Esophagus (tissue), 2 donors: ENCODE results near the gene ANP32A. TPM values are rescaled to one million over a fixed set of nuclear protein-coding genes. Genes with fewer than 3 reads are reported as not detected.
"Not testable (repeated sequence)": the region's sequence is repeated elsewhere in the genome, so short reads cannot be mapped to it uniquely, and the experiment has no call there.

Experiments
- H3K27ac ChIP-seq, 2 donors: one replicate each; pipeline ENCODE4 v1.5.1; 2013; ENCODE audit warnings: low read depth in 2 of 2, mild to moderate bottlenecking in 2 of 2, inconsistent platforms in 1 of 2, low read length in 1 of 2, moderate library complexity in 1 of 2
- H3K27me3 ChIP-seq, 2 donors: one replicate each; pipeline ENCODE4 v1.6.1; 2013; ENCODE audit warnings: low read length in 2 of 2, control low read depth in 1 of 2, mild to moderate bottlenecking in 1 of 2; ENCODE audit not compliant: insufficient read depth in 2 of 2, control insufficient read depth in 1 of 2
- H3K36me3 ChIP-seq, 2 donors: one replicate each; pipeline ENCODE4 v1.6.1; 2013; ENCODE audit warnings: low read length in 1 of 2; ENCODE audit not compliant: control insufficient read depth in 2 of 2, insufficient read depth in 2 of 2
- H3K4me1 ChIP-seq, 2 donors: one replicate each; pipeline ENCODE4 v1.6.1; 2013; ENCODE audit warnings: low read length in 1 of 2; ENCODE audit not compliant: control insufficient read depth in 2 of 2, insufficient read depth in 2 of 2
- H3K4me3 ChIP-seq, 2 donors: one replicate each; pipeline ENCODE4 v1.5.1; 2013; ENCODE audit warnings: low read length in 2 of 2, mild to moderate bottlenecking in 2 of 2, low read depth in 1 of 2, moderate library complexity in 1 of 2
- H3K9me3 ChIP-seq, 2 donors: one replicate each; pipeline ENCODE4 v1.6.1; 2013; ENCODE audit warnings: mild to moderate bottlenecking in 2 of 2, low read depth in 1 of 2, low read length in 1 of 2, moderate library complexity in 1 of 2; ENCODE audit not compliant: control insufficient read depth in 2 of 2, insufficient read depth in 1 of 2
- WGBS, 2 donors: extraction: QIAGEN DNeasy Blood & Tissue Kit; methylation state at CpG; one replicate each; pipeline ENCODE4 v1.1.7; 2013; 5-methylcytosine and 5-hydroxymethylcytosine counted together
- polyA plus RNA-seq, 2 donors: library from polyadenylated mRNA; stranded (reverse); fragments of 200-250 nt; gene quantifications; one replicate each; pipeline ENCODE4 v1.2.3, GENCODE V29; 2013
- donor health status: healthy with polysubstance abuse.
- donor health status: Bipolar disorder and iron deficiency.

Gene ANP32A
- polyA plus RNA-seq = 10 to 100 TPM; 45.5 to 51.7 TPM

DNA sequence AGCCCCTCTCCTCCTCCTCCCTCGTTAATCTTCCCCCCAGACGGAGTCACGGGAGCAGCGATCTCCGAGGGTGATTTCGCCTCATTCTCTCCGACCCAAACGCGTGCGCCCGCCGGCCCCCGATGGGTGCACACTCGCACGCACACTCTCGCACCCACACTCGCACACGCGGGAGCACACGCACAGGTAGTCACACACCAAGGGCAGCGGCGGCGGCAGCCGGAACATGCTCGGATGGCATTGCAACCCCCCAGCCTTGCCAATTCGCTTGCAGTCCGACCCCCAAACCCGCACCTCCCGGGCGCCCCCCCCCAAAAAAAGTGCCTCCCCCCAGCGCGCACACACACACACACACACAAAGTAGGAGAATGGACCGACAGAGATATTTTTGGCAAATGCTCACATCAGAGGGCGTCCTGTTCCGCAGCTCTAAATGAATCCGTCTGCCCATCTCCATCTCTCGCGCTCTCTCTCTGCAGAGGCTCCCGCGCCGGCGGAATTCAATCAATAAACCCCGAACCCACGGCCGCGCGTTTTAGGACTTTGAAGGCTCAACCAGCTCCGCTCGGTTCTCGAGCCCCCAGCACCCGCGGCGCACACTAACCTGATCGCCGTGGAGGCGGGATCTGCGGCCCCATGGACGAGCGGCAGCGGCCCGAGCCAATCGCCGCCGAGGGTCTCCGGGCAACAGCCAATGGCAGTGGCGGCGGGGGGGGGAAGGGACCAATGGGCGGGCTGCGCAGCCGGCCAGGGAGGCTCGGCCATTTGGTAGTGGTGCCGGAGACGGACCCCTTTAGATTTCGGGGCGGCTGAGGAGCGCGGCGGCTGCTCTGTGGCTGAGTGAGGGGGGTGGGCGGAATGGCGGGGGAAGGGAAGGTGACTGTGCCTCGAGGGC, at the start of gene ANP32A:
Gene ANP32A, minus strand, starts transcription at position 601 of the 895 bp plus-strand sequence. Its CDS starts 144 bp downstream, at position 457.
- H3K27me3 ChIP-seq = no peaks in the 10 kb centered on the region
- peak within 1 kb of the TSS; percentile 62 to 92 for H3K4me3 ChIP-seq
- H3K4me1 ChIP-seq = peaks cover 0 to 4% of the 10 kb centered on the region in 2 donors
- H3K27ac ChIP-seq = peak within 1 kb of the TSS; percentile 91 to 94
- H3K36me3 ChIP-seq = peaks cover 0 to 2% of the 10 kb centered on the region in 2 donors
- H3K9me3 ChIP-seq = no peaks in the 10 kb centered on the region
- 0 to 1% methylated on average over 78 to 81 of the region's 81 CpGs for WGBS, 2 donors

- Histone ChIP-seq H3K36me3 (no peaks in the 10 kb centered on the region), H3K4me3 (no peak overlapping the region), H3K9me3 (no peaks in the 10 kb centered on the region), H3K27ac (no peak overlapping the region), H3K4me1 (no peaks in the 10 kb centered on the region), H3K27me3 (no peaks in the 10 kb centered on the region)
- WGBS, 2 donors = 92% methylated on average over 2 of the region's 2 CpGs
Observed at GRCh38 chr15:68868296-68868695, 47.6 kb upstream of the ANP32A start.

DNA sequence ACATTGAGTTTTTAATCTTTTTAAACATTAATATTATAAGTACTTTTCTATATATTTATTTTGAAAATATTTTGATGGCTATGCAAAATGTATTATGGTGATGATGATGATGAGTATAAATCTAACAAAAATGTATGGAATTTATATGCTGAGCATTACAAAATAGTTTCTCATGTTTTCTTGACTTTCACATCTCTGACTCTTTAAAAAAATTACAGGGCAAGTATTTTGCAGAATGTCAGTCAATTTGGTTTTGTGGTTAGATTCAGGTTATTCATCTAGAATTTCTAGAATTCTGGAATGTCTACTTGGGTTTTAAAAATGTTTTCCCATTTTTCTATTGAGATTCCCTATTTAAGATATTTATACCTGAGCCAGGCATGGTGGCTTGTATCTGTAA, 41.7 kb upstream of the ANP32A start:
- Histone ChIP-seq H3K4me1 (no peaks in the 10 kb centered on the region), H3K27me3 (no peaks in the 10 kb centered on the region), H3K36me3 (no peaks in the 10 kb centered on the region), H3K4me3 (no peak overlapping the region), H3K27ac (no peak overlapping the region), H3K9me3 (no peaks in the 10 kb centered on the region)

DNA sequence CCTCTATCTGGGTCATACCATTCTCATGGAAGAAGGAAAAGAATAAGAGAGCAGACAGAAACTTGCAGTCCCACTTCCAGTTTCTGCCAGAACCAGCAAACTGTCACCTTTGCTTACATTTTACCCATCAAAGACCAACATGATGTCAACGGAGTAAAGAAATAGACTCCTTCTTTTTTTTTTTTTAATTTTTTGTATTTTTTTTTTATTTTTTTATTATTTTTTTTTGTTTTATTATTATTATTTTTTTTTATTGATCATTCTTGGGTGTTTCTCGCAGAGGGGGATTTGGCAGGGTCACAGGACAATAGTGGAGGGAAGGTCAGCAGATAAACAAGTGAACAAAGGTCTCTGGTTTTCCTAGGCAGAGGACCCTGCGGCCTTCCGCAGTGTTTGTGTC, 38.0 kb upstream of the ANP32A start:
- WGBS, 2 donors = 86% methylated on average over 2 of the region's 4 CpGs
- not testable (repeated sequence) for H3K4me3 ChIP-seq, H3K9me3 ChIP-seq, H3K36me3 ChIP-seq, H3K4me1 ChIP-seq, H3K27ac ChIP-seq, H3K27me3 ChIP-seq

GRCh38 chr15:68857443-68857842, 36.7 kb upstream of the ANP32A start:
- WGBS, 2 donors = 86 to 91% methylated on average over 5 of the region's 5 CpGs
- not testable (repeated sequence) for H3K4me1 ChIP-seq, H3K27ac ChIP-seq, H3K9me3 ChIP-seq, H3K36me3 ChIP-seq, H3K27me3 ChIP-seq, H3K4me3 ChIP-seq

- no peaks in the 10 kb centered on the region for H3K4me1 ChIP-seq
- peaks cover 0 to 4% of the 10 kb centered on the region in 2 donors for H3K27me3 ChIP-seq
- H3K36me3 ChIP-seq = no peaks in the 10 kb centered on the region
- H3K4me3 ChIP-seq = no peak overlapping the region
- H3K27ac ChIP-seq = no peak overlapping the region
- H3K9me3 ChIP-seq = no peaks in the 10 kb centered on the region
- WGBS, 2 donors = 69 to 80% methylated on average over 7 of the region's 7 CpGs
Observed at GRCh38 chr15:68852461-68852860, 31.8 kb upstream of the ANP32A start.

DNA sequence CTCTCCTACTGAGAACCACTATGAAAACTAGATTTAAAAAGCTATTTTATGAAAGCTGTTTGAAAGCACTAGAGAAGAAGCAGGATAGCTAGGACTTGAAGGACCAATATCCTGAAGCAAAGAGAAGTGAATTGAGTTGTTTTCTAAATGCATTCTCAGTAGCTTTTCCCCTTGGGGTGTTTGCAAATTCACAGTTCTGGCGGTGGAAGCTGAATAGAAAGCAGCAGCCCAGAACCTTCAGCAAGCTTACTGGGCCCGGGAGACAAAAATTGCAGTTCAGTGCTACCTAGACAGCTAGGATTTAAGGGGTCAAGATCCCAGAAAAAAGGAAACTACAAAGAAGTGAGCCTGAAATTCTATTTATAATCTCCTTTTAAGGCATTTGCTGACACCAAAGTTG, 31.3 kb upstream of the ANP32A start:
- WGBS, 2 donors = 56 to 60% methylated on average over 2 of the region's 2 CpGs
- Histone ChIP-seq H3K4me3 (no peak overlapping the region), H3K27me3 (peaks cover 0 to 4% of the 10 kb centered on the region in 2 donors), H3K9me3 (no peaks in the 10 kb centered on the region), H3K27ac (no peak overlapping the region), H3K36me3 (no peaks in the 10 kb centered on the region), H3K4me1 (no peaks in the 10 kb centered on the region)

- H3K27ac ChIP-seq = no peak overlapping the region
- H3K9me3 ChIP-seq = no peaks in the 10 kb centered on the region
- 68 to 73% methylated on average over 2 of the region's 2 CpGs for WGBS, 2 donors
- H3K4me1 ChIP-seq = no peaks in the 10 kb centered on the region
- no peaks in the 10 kb centered on the region for H3K36me3 ChIP-seq
- H3K27me3 ChIP-seq = peaks cover 4 to 5% of the 10 kb centered on the region in 2 donors
- no peak overlapping the region for H3K4me3 ChIP-seq
Observed at GRCh38 chr15:68849497-68849896, 28.8 kb upstream of the ANP32A start.

DNA sequence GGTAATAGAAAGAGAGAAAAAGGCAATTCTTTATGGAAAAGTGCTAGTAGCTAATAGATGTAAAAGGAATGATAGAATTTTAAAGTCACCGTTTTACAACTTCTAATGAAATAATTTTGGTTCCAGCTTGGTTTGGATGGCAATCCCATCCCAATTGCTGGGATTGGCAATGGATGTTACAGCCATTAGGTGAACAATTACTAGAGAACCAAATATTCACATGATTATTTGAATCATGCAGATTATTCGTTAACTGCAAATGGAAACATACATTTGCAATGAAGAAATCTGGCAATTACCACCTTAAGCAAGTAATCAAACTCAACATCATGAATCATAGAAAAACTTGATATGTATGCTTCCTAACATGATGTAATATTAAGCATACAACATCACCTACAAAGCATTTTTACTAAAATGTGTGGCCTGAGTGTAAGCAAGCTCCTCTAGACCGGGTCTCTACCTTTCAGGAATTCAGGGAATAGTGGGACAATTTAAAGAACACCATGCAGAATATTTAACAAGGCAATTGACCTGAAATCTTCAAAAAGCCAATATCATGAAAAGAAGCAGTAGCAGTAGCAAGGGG, 26.2 kb upstream of the ANP32A start:
- 90 to 93% methylated on average over 3 of the region's 3 CpGs for WGBS, 2 donors
- peaks cover 2 to 5% of the 10 kb centered on the region in 2 donors for H3K4me1 ChIP-seq
- H3K27me3 ChIP-seq = peaks cover 4 to 12% of the 10 kb centered on the region in 2 donors
- H3K4me3 ChIP-seq = no peak overlapping the region
- H3K36me3 ChIP-seq = no peaks in the 10 kb centered on the region
- no peak overlapping the region for H3K27ac ChIP-seq
- H3K9me3 ChIP-seq = no peaks in the 10 kb centered on the region
